Esophagus (tissue), 2 donors: Measurements from ENCODE around the gene L3MBTL2. TPM values are rescaled to one million over a fixed set of nuclear protein-coding genes. Genes with fewer than 3 reads are reported as not detected.

Experiments
- H3K27ac ChIP-seq, 2 donors: one replicate each; pipeline ENCODE4 v1.5.1; 2013; ENCODE audit warnings: low read depth in 2 of 2, mild to moderate bottlenecking in 2 of 2, inconsistent platforms in 1 of 2, low read length in 1 of 2, moderate library complexity in 1 of 2
- H3K27me3 ChIP-seq, 2 donors: one replicate each; pipeline ENCODE4 v1.6.1; 2013; ENCODE audit warnings: low read length in 2 of 2, control low read depth in 1 of 2, mild to moderate bottlenecking in 1 of 2; ENCODE audit not compliant: insufficient read depth in 2 of 2, control insufficient read depth in 1 of 2
- H3K36me3 ChIP-seq, 2 donors: one replicate each; pipeline ENCODE4 v1.6.1; 2013; ENCODE audit warnings: low read length in 1 of 2; ENCODE audit not compliant: control insufficient read depth in 2 of 2, insufficient read depth in 2 of 2
- H3K4me1 ChIP-seq, 2 donors: one replicate each; pipeline ENCODE4 v1.6.1; 2013; ENCODE audit warnings: low read length in 1 of 2; ENCODE audit not compliant: control insufficient read depth in 2 of 2, insufficient read depth in 2 of 2
- H3K4me3 ChIP-seq, 2 donors: one replicate each; pipeline ENCODE4 v1.5.1; 2013; ENCODE audit warnings: low read length in 2 of 2, mild to moderate bottlenecking in 2 of 2, low read depth in 1 of 2, moderate library complexity in 1 of 2
- H3K9me3 ChIP-seq, 2 donors: one replicate each; pipeline ENCODE4 v1.6.1; 2013; ENCODE audit warnings: mild to moderate bottlenecking in 2 of 2, low read depth in 1 of 2, low read length in 1 of 2, moderate library complexity in 1 of 2; ENCODE audit not compliant: control insufficient read depth in 2 of 2, insufficient read depth in 1 of 2
- WGBS, 2 donors: extraction: QIAGEN DNeasy Blood & Tissue Kit; methylation state at CpG; one replicate each; pipeline ENCODE4 v1.1.7; 2013; 5-methylcytosine and 5-hydroxymethylcytosine counted together
- polyA plus RNA-seq, 2 donors: library from polyadenylated mRNA; stranded (reverse); fragments of 200-250 nt; gene quantifications; one replicate each; pipeline ENCODE4 v1.2.3, GENCODE V29; 2013
- donor health status: healthy with polysubstance abuse.
- donor health status: Bipolar disorder and iron deficiency.

The L3MBTL2 gene
- polyA plus RNA-seq, 2 donors: 6.6 to 12.2 TPM

- WGBS, 2 donors: 61 to 65% methylated on average over 6 of the region's 6 CpGs
- no peaks in the 10 kb centered on the region for H3K9me3 ChIP-seq
These were observed 1.0 kb upstream of the L3MBTL2 start for GRCh38 chr22:41204066-41204465.

GRCh38 chr22:41206719-41207118, 1.6 kb downstream of the L3MBTL2 start:
- no peak overlapping the region for H3K4me3 ChIP-seq
- H3K36me3 ChIP-seq: peaks cover 4% of the 10 kb centered on the region in 2 donors
- peaks cover 0 to 3% of the 10 kb centered on the region in 2 donors for H3K4me1 ChIP-seq
- no peaks in the 10 kb centered on the region for H3K27me3 ChIP-seq
- no peak overlapping the region for H3K27ac ChIP-seq
- no peaks in the 10 kb centered on the region for H3K9me3 ChIP-seq
- WGBS, 2 donors: 91 to 92% methylated on average over 9 of the region's 9 CpGs

More at GRCh38 chr22:41204066-41204465, 1.0 kb upstream of the L3MBTL2 start:
- Histone ChIP-seq H3K36me3 (no peaks in the 10 kb centered on the region), H3K4me3 (no peak overlapping the region), H3K4me1 (peaks cover 0 to 3% of the 10 kb centered on the region in 2 donors), H3K27me3 (no peaks in the 10 kb centered on the region), H3K27ac (no peak overlapping the region)

GRCh38 chr22:41215409-41215808, 10.3 kb downstream of the L3MBTL2 start:
- 97 to 98% methylated on average over 10 of the region's 10 CpGs for WGBS, 2 donors
- Histone ChIP-seq H3K4me1 (peaks cover 0 to 3% of the 10 kb centered on the region in 2 donors), H3K27me3 (no peaks in the 10 kb centered on the region), H3K4me3 (no peak overlapping the region), H3K27ac (no peak overlapping the region), H3K36me3 (peaks cover 0 to 13% of the 10 kb centered on the region in 2 donors), H3K9me3 (no peaks in the 10 kb centered on the region)

GRCh38 chr22:41215926-41216325, 10.8 kb downstream of the L3MBTL2 start:
- H3K9me3 ChIP-seq: no peaks in the 10 kb centered on the region
- H3K27me3 ChIP-seq: no peaks in the 10 kb centered on the region
- H3K36me3 ChIP-seq: peaks cover 2 to 13% of the 10 kb centered on the region in 2 donors
- peak overlapping the region in 1 of 2 donors; percentile 48 for H3K27ac ChIP-seq
- WGBS, 2 donors: 91 to 92% methylated on average over 7 of the region's 7 CpGs
- no peak overlapping the region for H3K4me3 ChIP-seq
- peaks cover 0 to 3% of the 10 kb centered on the region in 2 donors for H3K4me1 ChIP-seq

DNA sequence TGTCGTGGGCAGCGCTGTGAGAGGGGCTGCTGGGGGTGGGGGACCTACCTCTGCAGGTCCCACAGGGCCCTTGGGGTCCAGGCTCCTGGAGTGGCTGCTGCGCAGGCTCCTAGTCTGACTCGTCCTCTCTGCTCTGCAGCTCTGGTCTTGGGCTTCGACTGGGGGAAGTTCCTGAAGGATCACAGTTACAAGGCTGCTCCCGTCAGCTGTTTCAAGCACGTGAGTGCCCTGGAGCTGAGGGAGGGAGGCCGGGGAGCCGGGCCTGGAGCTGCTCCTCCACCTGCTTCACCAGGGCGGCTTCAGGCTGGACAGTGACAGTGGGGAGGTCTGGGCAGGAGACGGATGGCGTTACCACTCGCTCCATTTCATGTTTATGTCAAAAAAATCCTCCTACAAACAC, 11.9 kb downstream of the L3MBTL2 start:
- no peak overlapping the region for H3K4me3 ChIP-seq
- peaks cover 6 to 17% of the 10 kb centered on the region in 2 donors for H3K36me3 ChIP-seq
- peak overlapping the region; percentile 90 to 95 for H3K27ac ChIP-seq
- no peaks in the 10 kb centered on the region for H3K27me3 ChIP-seq
- H3K4me1 ChIP-seq: peaks cover 0 to 3% of the 10 kb centered on the region in 2 donors
- 57 to 68% methylated on average over 13 of the region's 13 CpGs for WGBS, 2 donors
- no peaks in the 10 kb centered on the region for H3K9me3 ChIP-seq

DNA sequence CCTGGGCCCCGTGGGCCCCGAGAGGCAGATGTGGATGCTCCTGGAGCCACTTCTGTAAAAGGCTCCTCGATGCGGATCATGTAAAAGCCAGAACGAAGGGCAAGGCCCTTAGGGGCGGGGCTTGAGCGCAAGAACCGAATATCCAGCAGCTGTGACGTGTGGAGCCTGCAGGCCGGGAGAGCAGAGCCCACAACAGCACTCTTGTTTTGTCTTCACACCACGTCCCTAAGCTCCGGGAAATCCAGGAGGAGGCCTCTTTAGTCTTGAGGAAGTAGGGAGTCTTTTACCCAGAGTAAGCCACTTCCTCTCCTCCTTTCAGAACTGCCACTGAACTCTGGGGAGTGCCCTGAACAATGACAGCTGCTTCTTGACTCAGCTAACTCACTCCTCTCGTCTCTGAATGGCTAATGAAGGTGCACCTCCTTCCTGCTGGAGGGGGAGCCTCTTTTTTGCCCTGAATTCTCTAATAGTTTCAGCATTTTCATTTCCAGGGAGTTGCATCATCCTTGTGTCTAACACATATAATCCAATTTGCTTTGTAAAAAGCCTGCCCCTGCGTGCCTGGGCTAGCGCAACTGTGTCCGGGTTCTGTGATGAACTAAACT, 12.5 kb downstream of the L3MBTL2 start:
- no peaks in the 10 kb centered on the region for H3K27me3 ChIP-seq
- H3K36me3 ChIP-seq: peaks cover 6 to 17% of the 10 kb centered on the region in 2 donors
- H3K27ac ChIP-seq: peak overlapping the region; percentile 90 to 95
- H3K9me3 ChIP-seq: no peaks in the 10 kb centered on the region
- peaks cover 0 to 3% of the 10 kb centered on the region in 2 donors for H3K4me1 ChIP-seq
- 23 to 38% methylated on average over 16 of the region's 16 CpGs for WGBS, 2 donors
- H3K4me3 ChIP-seq: peak overlapping the region in 1 of 2 donors; percentile 5

GRCh38 chr22:41222846-41223507, 17.9 kb downstream of the L3MBTL2 start:
- H3K4me3 ChIP-seq: no peak overlapping the region
- 83 to 84% methylated on average over 9 of the region's 9 CpGs for WGBS, 2 donors
- H3K36me3 ChIP-seq: peaks cover 23 to 51% of the 10 kb centered on the region in 2 donors
- no peak overlapping the region for H3K27ac ChIP-seq
- no peaks in the 10 kb centered on the region for H3K9me3 ChIP-seq
- peaks cover 0 to 6% of the 10 kb centered on the region in 2 donors for H3K4me1 ChIP-seq
- H3K27me3 ChIP-seq: no peaks in the 10 kb centered on the region

- no peaks in the 10 kb centered on the region for H3K27me3 ChIP-seq
- WGBS, 2 donors: 68 to 74% methylated on average over 6 to 7 of the region's 7 CpGs
- H3K4me3 ChIP-seq: no peak overlapping the region
- H3K36me3 ChIP-seq: peaks cover 23 to 56% of the 10 kb centered on the region in 2 donors
- H3K9me3 ChIP-seq: no peaks in the 10 kb centered on the region
- H3K27ac ChIP-seq: no peak overlapping the region
- peaks cover 0 to 6% of the 10 kb centered on the region in 2 donors for H3K4me1 ChIP-seq
These were observed 18.4 kb downstream of the L3MBTL2 start for GRCh38 chr22:41223535-41223934.

- Histone ChIP-seq H3K4me3 (no peak overlapping the region), H3K36me3 (peaks cover 24 to 58% of the 10 kb centered on the region in 2 donors), H3K27ac (no peak overlapping the region), H3K9me3 (no peaks in the 10 kb centered on the region), H3K4me1 (peaks cover 0 to 10% of the 10 kb centered on the region in 2 donors), H3K27me3 (no peaks in the 10 kb centered on the region)
- 88 to 92% methylated on average over 26 of the region's 26 CpGs for WGBS, 2 donors
These were observed 21.9 kb downstream of the L3MBTL2 start for GRCh38 chr22:41226723-41227655.
